GM19025 (cell line): ENCODE measurements around the gene CCDC30.

Source experiments
- ATAC-seq: cut with Tn5 transposase; IDR thresholded peaks from one replicate; pipeline ENCODE4 v1.9.1; 2021; ENCODE audit warnings: mild to moderate bottlenecking, low read depth, moderate library complexity; ENCODE audit not compliant: unreplicated experiment

Gene CCDC30

DNA sequence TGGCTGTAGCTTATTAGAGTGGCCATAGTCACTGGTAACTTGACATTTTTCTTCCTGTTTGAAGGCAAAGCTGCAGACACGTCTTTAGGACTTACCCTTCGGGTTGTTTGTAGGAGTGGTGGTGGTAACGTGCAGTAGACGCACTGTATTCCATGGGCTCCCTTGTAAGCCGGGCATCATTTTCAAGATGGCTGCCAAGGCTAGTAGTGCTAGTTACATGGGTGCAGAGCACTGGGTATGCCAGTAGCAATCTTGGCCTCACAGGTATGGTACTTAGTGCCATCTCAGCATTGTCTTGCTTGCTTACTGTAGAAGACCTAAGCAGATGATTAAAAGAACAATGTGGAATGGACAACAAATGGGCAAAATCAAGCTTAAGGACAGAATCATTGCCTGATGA, 221.1 kb downstream of the CCDC30 start:
- ATAC-seq = no peak

DNA sequence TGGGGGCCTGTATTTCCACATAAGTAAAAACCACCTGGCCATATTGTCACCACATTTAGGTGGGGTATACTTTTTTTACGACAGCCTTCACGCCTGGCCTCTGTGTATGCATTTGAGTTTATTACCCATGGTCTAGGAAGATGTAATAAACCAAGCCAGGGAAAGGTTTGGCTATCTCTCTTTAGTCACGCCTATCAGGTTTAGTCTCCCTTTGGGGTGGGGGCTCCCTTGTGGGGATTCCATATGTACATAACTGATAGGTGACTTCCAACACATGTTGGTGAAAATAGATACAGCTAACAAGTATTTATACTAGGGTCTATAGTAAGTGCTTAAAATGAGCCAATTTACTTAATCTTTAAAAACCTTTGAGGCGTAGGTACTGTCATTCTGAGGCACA, 223.3 kb downstream of the CCDC30 start:
- no peak for ATAC-seq

DNA sequence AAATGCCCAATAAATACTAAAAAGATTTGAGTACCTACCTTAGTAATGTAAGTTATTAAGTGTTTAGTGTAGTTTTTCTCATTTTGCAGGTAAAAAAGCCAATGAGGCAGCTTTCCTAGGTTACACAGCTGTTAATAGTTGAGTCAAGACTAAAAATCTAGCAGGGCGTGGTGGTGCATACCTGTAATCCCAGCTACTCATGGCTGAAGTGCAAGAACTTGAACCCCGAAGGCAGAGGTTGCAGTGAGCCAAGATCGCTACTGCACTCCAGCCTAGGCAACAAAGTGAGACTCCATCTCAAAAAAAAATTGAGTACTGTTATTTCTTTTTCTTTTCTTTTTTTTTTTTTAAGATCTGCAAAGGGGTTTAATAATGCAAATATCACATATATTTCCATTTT, 226.8 kb downstream of the CCDC30 start:
- ATAC-seq = no peak

DNA sequence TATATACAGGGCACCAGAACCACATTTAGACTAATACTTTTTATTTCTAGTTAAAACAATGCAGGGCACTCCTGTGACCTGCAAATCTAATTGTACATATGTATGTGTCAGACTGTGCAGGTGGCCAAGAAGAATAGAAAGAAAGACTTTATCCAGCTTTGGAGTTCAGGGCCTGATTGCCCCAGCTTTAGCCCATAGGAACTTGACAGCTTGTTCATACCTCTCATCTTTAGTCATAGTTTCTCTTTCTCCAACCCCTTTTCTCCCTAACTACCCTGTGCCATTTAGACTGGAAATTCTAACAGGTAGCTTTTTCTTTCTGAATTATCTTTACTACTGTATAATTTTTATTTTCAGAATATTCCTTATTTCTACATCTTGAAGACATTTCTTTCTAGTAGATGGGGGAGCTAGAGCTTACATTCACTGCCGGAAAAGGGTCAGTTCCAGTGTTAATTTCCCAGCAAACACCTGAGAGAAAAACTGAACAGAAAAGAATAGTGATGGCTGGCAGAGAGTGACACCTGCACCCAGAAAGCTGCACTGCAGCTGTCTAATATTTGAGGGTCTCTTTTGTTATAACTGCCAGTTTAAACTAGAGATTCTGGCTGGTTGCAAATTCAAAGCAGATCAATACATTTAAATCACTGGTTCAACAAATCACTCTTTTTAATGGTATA, 227.5 kb downstream of the CCDC30 start:
- no peak for ATAC-seq

DNA sequence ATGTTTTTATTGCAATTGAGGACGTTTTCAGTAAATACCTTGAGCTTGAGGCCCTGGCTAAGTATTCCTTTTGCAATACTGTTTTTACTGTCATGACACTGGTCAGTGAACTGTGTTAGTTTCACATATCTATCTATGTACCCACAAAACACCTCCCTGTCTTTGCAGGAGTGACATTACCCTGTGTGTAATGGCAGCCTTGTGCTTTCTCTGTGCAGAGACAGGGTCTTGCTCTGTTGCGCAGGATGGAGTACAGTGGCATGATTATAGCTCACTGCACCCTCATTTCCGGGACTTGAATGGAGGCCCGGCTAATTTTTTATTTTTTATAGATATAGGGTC, 228.0 kb downstream of the CCDC30 start:
- ATAC-seq = no peak

DNA sequence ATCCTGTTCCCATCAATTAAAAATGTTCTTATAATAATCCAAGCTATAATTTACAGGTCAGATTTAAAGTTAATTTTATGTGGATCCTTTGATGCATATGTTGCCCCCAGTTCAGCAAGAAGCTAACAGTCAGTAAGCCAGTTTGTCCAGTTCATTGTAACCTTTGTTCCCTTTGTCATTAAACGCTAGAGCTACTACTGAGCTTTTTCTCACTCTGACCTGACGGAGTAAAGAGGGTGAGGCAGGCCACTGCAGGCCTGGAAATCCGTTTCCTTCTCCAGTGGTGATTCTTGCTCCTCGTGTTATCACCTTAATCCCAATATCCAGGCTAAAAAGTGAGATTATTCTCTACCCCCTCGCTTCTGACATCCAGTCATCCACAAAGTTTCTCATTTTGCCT, 229.4 kb downstream of the CCDC30 start:
- no peak for ATAC-seq

DNA sequence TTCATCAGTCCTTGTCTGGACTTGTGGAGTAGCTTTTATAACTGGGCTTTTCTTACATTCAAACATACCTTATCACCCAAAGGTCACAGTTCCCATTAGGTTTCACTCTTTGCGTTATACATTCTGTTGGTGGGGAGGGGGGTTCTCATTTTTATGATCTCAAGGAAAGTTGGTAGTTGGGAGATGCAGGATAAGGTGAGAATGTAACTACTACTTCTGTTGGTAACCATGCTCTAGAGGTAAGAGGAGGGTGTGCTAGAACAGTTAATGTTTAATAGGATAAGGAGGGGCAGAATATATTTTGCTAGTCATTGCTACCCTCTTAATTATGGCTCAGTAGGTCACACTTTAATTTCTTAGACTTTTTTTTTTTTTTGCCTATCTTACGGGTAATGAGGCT, 229.8 kb downstream of the CCDC30 start:
- ATAC-seq = no peak

DNA sequence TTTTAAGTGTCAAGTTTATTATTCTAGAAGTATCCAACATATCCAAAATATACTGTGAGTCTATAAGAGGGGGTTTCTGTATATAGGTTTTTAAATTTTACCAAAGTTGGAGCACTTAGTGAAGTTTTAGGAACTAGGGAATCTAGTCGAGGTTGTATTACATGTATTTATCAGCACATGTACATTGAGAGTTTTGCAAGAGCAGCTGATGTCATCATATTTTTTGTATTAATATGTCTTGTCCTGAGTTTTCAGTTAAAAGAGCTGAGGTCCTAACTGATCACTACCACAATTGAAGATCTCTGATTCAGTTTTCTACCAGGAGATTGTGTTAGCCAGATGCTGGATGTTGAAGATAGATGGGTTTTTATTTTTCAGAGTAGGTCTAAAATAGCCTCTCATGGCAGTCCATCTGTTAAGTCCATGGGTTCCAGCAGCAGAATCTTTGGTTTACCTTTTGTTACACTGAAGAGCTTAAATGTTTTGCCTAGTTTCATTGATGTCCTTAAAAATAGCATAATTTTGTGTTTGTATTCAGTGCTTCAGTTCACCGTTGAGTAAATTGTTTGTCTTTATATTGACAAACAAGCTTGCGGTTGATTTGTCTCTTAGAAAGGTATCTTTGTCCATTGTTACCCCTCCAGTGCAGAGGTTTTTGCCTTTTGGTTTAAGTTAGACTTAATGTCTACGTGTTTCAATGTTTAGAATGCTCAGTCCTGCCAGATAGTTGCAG, 235.2 kb downstream of the CCDC30 start:
- no peak for ATAC-seq

DNA sequence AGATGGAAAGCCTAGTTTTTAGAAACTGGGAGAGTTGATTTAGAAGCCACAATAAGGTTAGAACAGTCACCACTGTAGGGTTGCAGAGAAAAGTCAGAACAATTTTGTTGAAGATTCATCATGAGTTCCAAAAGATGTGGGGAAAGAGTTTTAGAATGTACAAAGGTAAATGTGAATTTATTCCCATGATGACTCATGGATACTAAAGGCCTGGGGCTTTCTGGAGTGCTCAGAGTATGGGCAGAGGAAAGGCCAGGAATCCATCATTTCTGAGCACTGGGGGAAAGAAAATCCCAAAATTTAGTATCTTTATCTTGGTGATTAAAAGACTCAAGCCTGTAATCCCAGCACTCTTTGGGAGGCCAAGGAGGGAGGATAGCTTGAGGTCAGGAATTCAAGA, 236.9 kb downstream of the CCDC30 start:
- ATAC-seq = no peak

DNA sequence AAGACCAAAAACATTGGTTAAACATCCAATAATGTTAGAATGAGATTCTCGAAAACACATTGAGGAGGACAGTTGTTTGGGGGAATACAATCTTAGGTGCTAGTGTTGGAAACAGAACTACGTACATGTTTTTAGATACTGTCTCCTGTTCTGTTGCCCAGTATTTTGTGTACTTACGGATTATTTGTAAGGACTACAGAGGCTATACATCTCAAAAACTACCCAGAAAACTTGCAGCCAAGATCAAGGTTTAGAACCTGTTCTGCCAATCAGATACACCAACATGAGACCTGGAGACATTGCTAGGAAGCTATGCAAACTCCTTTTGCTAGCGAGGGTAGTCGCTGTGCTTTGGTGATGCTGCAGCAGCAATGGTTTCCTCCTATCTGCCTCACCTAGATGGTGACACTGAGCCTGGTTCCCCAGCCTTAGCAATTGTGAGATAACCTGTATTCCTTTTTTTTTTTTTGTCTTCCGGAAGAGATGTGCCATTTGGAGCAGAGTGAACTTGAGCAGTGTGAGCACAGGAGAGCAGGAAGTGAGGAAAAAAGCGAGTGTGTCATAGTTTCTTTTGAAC, 240.9 kb downstream of the CCDC30 start:
- ATAC-seq = no peak
